HG03280 (cell line): ENCODE results near the gene MOGAT2.
A peak's percentile ranks its signal among the peaks of the same experiment; 100 is the strongest.
"Not testable (repeated sequence)": the region's sequence is repeated elsewhere in the genome, so short reads cannot be mapped to it uniquely, and the experiment has no call there.

ENCODE experiments used
- ATAC-seq: cut with Tn5 transposase; IDR thresholded peaks from one replicate; pipeline ENCODE4 v1.9.1; 2021; ENCODE audit warnings: mild to moderate bottlenecking, moderate library complexity; ENCODE audit not compliant: unreplicated experiment

The MOGAT2 gene

GRCh38 chr11:75754933-75755332, 37.3 kb downstream of the MOGAT2 start:
- ATAC-seq = not testable (repeated sequence)

GRCh38 chr11:75757651-75758050, 40.0 kb downstream of the MOGAT2 start:
- ATAC-seq = no peak

GRCh38 chr11:75759832-75760231, 42.2 kb downstream of the MOGAT2 start:
- ATAC-seq = no peak

GRCh38 chr11:75760243-75760642, 42.6 kb downstream of the MOGAT2 start:
- no peak for ATAC-seq

GRCh38 chr11:75760710-75761493, 43.3 kb downstream of the MOGAT2 start:
- ATAC-seq = no peak

GRCh38 chr11:75762158-75762557, 44.5 kb downstream of the MOGAT2 start:
- no peak for ATAC-seq

- no peak for ATAC-seq
Measured at GRCh38 chr11:75762885-75763284, 45.2 kb downstream of the MOGAT2 start.

GRCh38 chr11:75763846-75764245, 46.2 kb downstream of the MOGAT2 start:
- no peak for ATAC-seq

GRCh38 chr11:75765116-75765515, 47.5 kb downstream of the MOGAT2 start:
- no peak for ATAC-seq

GRCh38 chr11:75766443-75767227, 49.0 kb downstream of the MOGAT2 start:
- no peak for ATAC-seq

GRCh38 chr11:75767228-75767572, 49.6 kb downstream of the MOGAT2 start:
- no peak for ATAC-seq

GRCh38 chr11:75767793-75768111, 50.1 kb downstream of the MOGAT2 start:
- no peak for ATAC-seq

- peak; percentile 74 for ATAC-seq
Measured at GRCh38 chr11:75768112-75768908, 50.7 kb downstream of the MOGAT2 start, which contains the start of gene DGAT2. Gene DGAT2 (plus strand): TSS chr11:75768778. CDS start chr11:75768992, 214 bp downstream.

- ATAC-seq = peak; percentile 1
Measured at GRCh38 chr11:75768909-75769771, 51.5 kb downstream of the MOGAT2 start.

- ATAC-seq = no peak
Measured at GRCh38 chr11:75770102-75770501, 52.5 kb downstream of the MOGAT2 start.

- no peak for ATAC-seq
Measured at GRCh38 chr11:75771646-75772410, 54.2 kb downstream of the MOGAT2 start.

GRCh38 chr11:75773595-75774353, 56.1 kb downstream of the MOGAT2 start:
- ATAC-seq = peak; percentile 80

- no peak for ATAC-seq
Measured at GRCh38 chr11:75775056-75775455, 57.4 kb downstream of the MOGAT2 start.

GRCh38 chr11:75776546-75776945, 58.9 kb downstream of the MOGAT2 start:
- ATAC-seq = no peak
